ENCODE results near the gene TICAM2.

Gene TICAM2

GRCh38 chr5:115561176-115561575 is 41.1 kb downstream of the TICAM2 start:
- DNase-seq: no peak

GRCh38 chr5:115559524-115559923 is 42.8 kb downstream of the TICAM2 start:
- DNase-seq: no peak

GRCh38 chr5:115558388-115558956 is 43.8 kb downstream of the TICAM2 start:
- DNase-seq: no peak

- DNase-seq: no peak
Observed at GRCh38 chr5:115557667-115558387, 44.5 kb downstream of the TICAM2 start.

GRCh38 chr5:115556276-115556675 is 46.0 kb downstream of the TICAM2 start:
- no peak for DNase-seq

GRCh38 chr5:115555084-115555633 is 47.1 kb downstream of the TICAM2 start:
- peak; percentile 9 for DNase-seq

- no peak for DNase-seq
Observed at GRCh38 chr5:115553082-115553481, 49.2 kb downstream of the TICAM2 start.

- DNase-seq: no peak
Observed at GRCh38 chr5:115551415-115551814, 50.9 kb downstream of the TICAM2 start.

- no peak for DNase-seq
Observed at GRCh38 chr5:115549154-115549553, 53.1 kb downstream of the TICAM2 start.

- DNase-seq: no peak
Observed at GRCh38 chr5:115548683-115549082, 53.6 kb downstream of the TICAM2 start.

GRCh38 chr5:115545351-115545882 is 56.9 kb downstream of the TICAM2 start:
- DNase-seq: no peak

- peak; percentile 95 for DNase-seq
Observed at GRCh38 chr5:115544436-115545350, 57.6 kb downstream of the TICAM2 start, which contains the start of gene FEM1C. Gene FEM1C (minus strand): TSS chr5:115544775. CDS start chr5:115543493, 1,282 bp downstream.

- DNase-seq: peak; percentile 36
Observed at GRCh38 chr5:115544043-115544435, 58.2 kb downstream of the TICAM2 start.

GRCh38 chr5:115543365-115544042 is 58.8 kb downstream of the TICAM2 start:
- peak; percentile 36 for DNase-seq

- no peak for DNase-seq
Observed at GRCh38 chr5:115542651-115543364, 59.5 kb downstream of the TICAM2 start.

- no peak for DNase-seq
Observed at GRCh38 chr5:115542086-115542485, 60.2 kb downstream of the TICAM2 start.

- DNase-seq: no peak
Observed at GRCh38 chr5:115541611-115542010, 60.7 kb downstream of the TICAM2 start.

GRCh38 chr5:115535479-115536035 is 66.7 kb downstream of the TICAM2 start:
- DNase-seq: no peak

GRCh38 chr5:115532517-115532916 is 69.8 kb downstream of the TICAM2 start:
- no peak for DNase-seq

GRCh38 chr5:115531787-115532367 is 70.4 kb downstream of the TICAM2 start:
- DNase-seq: no peak

- no peak for DNase-seq
Observed at GRCh38 chr5:115531380-115531779, 70.9 kb downstream of the TICAM2 start.

Data from MV-4-11 (cell line).